Heart left ventricle (tissue), 16 donors: Measurements from ENCODE around the gene KCNK17. TPM values are rescaled to one million over a fixed set of nuclear protein-coding genes. Genes with fewer than 3 reads are reported as not detected.

Experiments used
- ATAC-seq, 4 donors: fragments of 200-7000 bp; cut with Tn5 transposase; one replicate each; pipeline ENCODE4 v1.9.1; 2020 to 2022; ENCODE audit warnings: moderate library complexity in 4 of 4, mild to moderate bottlenecking in 3 of 4, moderate number of reproducible peaks in 1 of 4
- DNase-seq, 5 donors: peaks; one replicate each; pipeline ENCODE4 v3.0.0-alpha.2; 2020
- H3K27ac ChIP-seq, 12 donors: fragments of 200-600 bp; sonication (generic) in 4 of 12; one replicate each; pipeline versions ENCODE4 v1.5.0 to v1.8.0; 2016 to 2022; ENCODE audit warnings: mild to moderate bottlenecking in 2 of 12
- H3K27me3 ChIP-seq, 9 donors: fragments of 200-600 bp; sonication (generic) in 2 of 9; one replicate each; pipeline versions ENCODE4 v1.5.1 to v1.8.0; 2016 to 2022; ENCODE audit warnings: mild to moderate bottlenecking in 3 of 9
- H3K36me3 ChIP-seq, 9 donors: fragments of 200-600 bp; sonication (generic) in 2 of 9; one replicate each; pipeline versions ENCODE4 v1.5.0 to v1.8.0; 2018 to 2022; ENCODE audit warnings: mild to moderate bottlenecking in 2 of 9
- H3K4me1 ChIP-seq, 12 donors: fragments of 200-600 bp; sonication (generic) in 4 of 12; one replicate each; pipeline versions ENCODE4 v1.5.0 to v1.8.0; 2016 to 2022; ENCODE audit warnings: mild to moderate bottlenecking in 3 of 12
- H3K4me3 ChIP-seq, 12 donors: fragments of 200-600 bp; sonication (generic) in 4 of 12; one replicate each; pipeline versions ENCODE4 v1.5.0 to v1.8.0; 2017 to 2022; ENCODE audit warnings: mild to moderate bottlenecking in 9 of 12, moderate library complexity in 4 of 12
- H3K9me3 ChIP-seq, 12 donors: fragments of 200-600 bp; sonication (generic) in 4 of 12; one replicate each; pipeline versions ENCODE4 v1.5.0 to v1.8.0; 2016 to 2022; ENCODE audit warnings: mild to moderate bottlenecking in 1 of 12
- POLR2A ChIP-seq, 2 donors: fragments of 450-650 bp; IDR thresholded peaks; one replicate each; pipeline ENCODE4 v1.6.1; 2017; ENCODE audit warnings: antibody characterized with exemption in 2 of 2, mild to moderate bottlenecking in 2 of 2, moderate library complexity in 2 of 2
- WGBS, 4 donors: extraction: QIAGEN DNeasy Blood & Tissue Kit in 2 of 4; methylation state at CpG; one replicate each; pipeline versions ENCODE4 v1.1.5 to v1.1.7; 2013 to 2018; 5-methylcytosine and 5-hydroxymethylcytosine counted together
- intact Hi-C, 10 donors: fragments of 100-400 bp; cut with DNase I; formaldehyde crosslinking; loops; one replicate each; pipeline versions ENCODE4 v1.11.1 to v1.14.2; 2022
- polyA plus RNA-seq, 2 donors: library from polyadenylated mRNA; stranded (reverse); fragments of 200-250 nt; gene quantifications; one replicate each; pipeline ENCODE4 v1.2.3, GENCODE V29; 2013
- total RNA-seq, 9 donors: library from RNA; depleted of rRNA in 2 of 9; stranded (reverse); fragments of >200 nt in 2 of 9; fragmentation: NEBNext Ultra II Directional in 3 of 9; extraction: Animal tissue kit (Norgen Biotek cat#: 25700) in 3 of 9; gene quantifications; one replicate each; pipeline versions ENCODE4 v1.1.0 to v1.2.4, GENCODE V29; 2016 to 2023
- TF ChIP-seq, protein P1 (sequence below), 12 donors: fragments of 200-600 bp; sonication (generic) in 4 of 12; IDR thresholded peaks; one replicate each; pipeline versions ENCODE4 v1.5.0 to v1.8.0; 2018 to 2022; ENCODE audit warnings: antibody characterized with exemption in 12 of 12, mild to moderate bottlenecking in 5 of 12
- donor health status: ischemic (EF 13 %, LVEDD 7.1; RV severe dilation, severe dysfunction).
- donor health status: healthy with polysubstance abuse.
- donor health status: DM: no; HTN: yes; CAD: no.
- donor health status: DM: no; HTN: no; CAD: no.
- donor health status: ischemic (EF 25% LVEDD 6.9; RV normal size, moderate dysfunction).
- donor health status: ischemic (EF 25% LVEDD 5.7; RV mildly dilated, moderate dysfunction).
- donor health status: healthy.
- donor health status: DM: yes; HTN: yes; CAD: no.
- donor health status: ischemic (EF 35%, LVEDD 5.7; RV mildly dilated, moderate dysfunction).
- donor health status: nonischemic (EF 11% LVEDD 7.7; RV severe dilation, severe dysfunction).
- donor health status: DM: yes; HTN: yes; CAD: no.
- donor health status: PGD.
- donor health status: ischemic (EF 29% LVEDD 5.4; RV normal size, mild dysfunction).
- donor health status: nonischemic (EF 23%, LVEDD 6.1; RV moderate dilation, normal function).

Gene KCNK17
- total and polyA plus RNA-seq, 11 donors = 0.06 to 0.36 (median 0.22) TPM; not detected in 5

DNA sequence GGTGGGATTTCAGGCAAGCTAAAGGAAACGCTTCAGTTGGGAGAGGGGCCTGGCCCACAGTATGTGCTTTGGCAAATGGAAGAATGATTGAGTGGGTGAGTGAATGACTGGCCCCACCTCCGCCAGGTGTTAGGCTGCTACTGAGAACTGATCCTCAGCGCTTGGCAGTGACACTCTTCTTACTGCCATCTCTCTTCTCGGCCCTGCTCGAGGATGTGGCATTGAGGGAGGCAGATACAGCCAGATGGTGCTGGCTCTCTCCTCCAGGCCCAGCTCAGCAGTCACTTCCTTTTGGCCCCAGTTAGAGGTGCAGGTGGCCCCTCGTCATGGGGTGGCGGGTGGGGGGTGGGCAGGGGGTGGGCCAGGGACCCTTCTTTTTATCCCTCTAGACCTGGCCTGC lies 46.0 kb downstream of the KCNK17 start:
- H3K9me3 ChIP-seq = no peaks in the 10 kb centered on the region
- TF ChIP-seq, protein P1, sequence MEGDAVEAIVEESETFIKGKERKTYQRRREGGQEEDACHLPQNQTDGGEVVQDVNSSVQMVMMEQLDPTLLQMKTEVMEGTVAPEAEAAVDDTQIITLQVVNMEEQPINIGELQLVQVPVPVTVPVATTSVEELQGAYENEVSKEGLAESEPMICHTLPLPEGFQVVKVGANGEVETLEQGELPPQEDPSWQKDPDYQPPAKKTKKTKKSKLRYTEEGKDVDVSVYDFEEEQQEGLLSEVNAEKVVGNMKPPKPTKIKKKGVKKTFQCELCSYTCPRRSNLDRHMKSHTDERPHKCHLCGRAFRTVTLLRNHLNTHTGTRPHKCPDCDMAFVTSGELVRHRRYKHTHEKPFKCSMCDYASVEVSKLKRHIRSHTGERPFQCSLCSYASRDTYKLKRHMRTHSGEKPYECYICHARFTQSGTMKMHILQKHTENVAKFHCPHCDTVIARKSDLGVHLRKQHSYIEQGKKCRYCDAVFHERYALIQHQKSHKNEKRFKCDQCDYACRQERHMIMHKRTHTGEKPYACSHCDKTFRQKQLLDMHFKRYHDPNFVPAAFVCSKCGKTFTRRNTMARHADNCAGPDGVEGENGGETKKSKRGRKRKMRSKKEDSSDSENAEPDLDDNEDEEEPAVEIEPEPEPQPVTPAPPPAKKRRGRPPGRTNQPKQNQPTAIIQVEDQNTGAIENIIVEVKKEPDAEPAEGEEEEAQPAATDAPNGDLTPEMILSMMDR (IDR thresholded peaks at IDR 0.05) = no peak
- no peak for TF ChIP-seq POLR2A (IDR thresholded peaks at IDR 0.05)
- intact Hi-C loops = no loop called here
- no peak for DNase-seq
- H3K27ac ChIP-seq = no peak overlapping the region
- no peaks in the 10 kb centered on the region for H3K36me3 ChIP-seq
- ATAC-seq = no peak
- 64 to 85% (median 73%) methylated on average over 6 to 7 of the region's 7 CpGs for WGBS, 4 donors
- H3K4me1 ChIP-seq = no peaks in the 10 kb centered on the region
- H3K4me3 ChIP-seq = no peak overlapping the region
- peaks cover 0 to 5% (median 0%) of the 10 kb centered on the region in 9 donors for H3K27me3 ChIP-seq

DNA sequence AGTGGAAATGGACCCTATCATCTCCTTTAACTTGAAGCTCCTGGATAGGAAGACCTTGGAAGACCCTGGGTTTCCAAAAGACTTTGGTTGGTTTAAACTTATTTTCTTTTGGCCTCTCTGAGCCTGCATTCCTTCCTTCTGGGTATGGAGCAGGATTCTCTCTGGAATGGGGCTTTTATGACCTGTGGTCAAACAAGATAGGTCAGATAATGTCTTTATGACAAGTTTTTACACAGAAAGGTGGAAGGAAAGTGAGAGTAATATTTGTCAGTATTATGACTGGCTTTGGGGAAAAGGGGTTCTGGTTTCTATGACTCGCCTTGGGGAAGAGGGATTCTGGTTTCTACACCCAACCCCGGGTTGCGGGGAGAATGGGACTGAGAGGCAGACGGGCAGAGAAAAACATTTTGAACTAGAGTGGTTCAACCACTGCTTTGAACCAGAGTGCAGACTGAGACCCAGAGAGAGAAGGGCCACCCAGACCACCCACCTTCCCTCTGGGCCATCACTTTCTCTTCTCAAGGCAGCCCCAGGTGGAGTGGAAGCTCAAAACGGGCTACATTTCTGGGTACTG lies 47.4 kb downstream of the KCNK17 start:
- 70 to 89% (median 83%) methylated on average over 5 of the region's 5 CpGs for WGBS, 4 donors
- TF ChIP-seq POLR2A (IDR thresholded peaks at IDR 0.05) = no peak
- TF ChIP-seq, protein P1 (IDR thresholded peaks at IDR 0.05) = no peak
- H3K27ac ChIP-seq = no peak overlapping the region
- no peak overlapping the region for H3K4me3 ChIP-seq
- ATAC-seq (no peak), DNase-seq (no peak)
- no peaks in the 10 kb centered on the region for H3K4me1 ChIP-seq
- no peaks in the 10 kb centered on the region for H3K36me3 ChIP-seq
- intact Hi-C loops = no loop called here
- peaks cover 0 to 13% (median 0%) of the 10 kb centered on the region in 9 donors for H3K27me3 ChIP-seq
- no peaks in the 10 kb centered on the region for H3K9me3 ChIP-seq

DNA sequence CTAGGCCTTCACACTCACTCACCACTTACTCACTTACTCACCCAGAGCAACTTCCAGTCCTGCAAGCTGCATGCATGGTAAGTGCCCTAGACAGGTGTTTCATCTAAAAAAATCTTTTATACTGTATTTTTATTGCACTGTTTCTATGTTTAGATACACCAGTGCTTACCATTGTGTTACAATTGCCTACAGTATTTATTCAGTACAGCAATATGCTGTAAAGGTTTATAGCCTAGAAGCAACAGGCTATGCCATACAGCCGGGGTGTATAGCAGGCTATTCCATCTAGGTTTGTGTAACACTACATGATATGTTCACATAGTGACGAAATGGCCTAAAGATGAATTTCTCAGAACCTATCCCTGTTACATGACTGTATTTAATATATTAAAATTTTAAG lies 47.8 kb downstream of the KCNK17 start:
- no peak for DNase-seq
- no peak for TF ChIP-seq POLR2A (IDR thresholded peaks at IDR 0.05)
- TF ChIP-seq, protein P1 (IDR thresholded peaks at IDR 0.05) = no peak
- ATAC-seq = no peak
- H3K4me1 ChIP-seq = no peaks in the 10 kb centered on the region
- H3K4me3 ChIP-seq = no peak overlapping the region
- intact Hi-C loops = no loop called here
- H3K27me3 ChIP-seq = peaks cover 0 to 15% (median 0%) of the 10 kb centered on the region in 9 donors
- WGBS, 4 donors = 83 to 91% (median 84%) methylated on average over 2 of the region's 2 CpGs
- no peaks in the 10 kb centered on the region for H3K36me3 ChIP-seq
- H3K27ac ChIP-seq = no peak overlapping the region
- no peaks in the 10 kb centered on the region for H3K9me3 ChIP-seq

DNA sequence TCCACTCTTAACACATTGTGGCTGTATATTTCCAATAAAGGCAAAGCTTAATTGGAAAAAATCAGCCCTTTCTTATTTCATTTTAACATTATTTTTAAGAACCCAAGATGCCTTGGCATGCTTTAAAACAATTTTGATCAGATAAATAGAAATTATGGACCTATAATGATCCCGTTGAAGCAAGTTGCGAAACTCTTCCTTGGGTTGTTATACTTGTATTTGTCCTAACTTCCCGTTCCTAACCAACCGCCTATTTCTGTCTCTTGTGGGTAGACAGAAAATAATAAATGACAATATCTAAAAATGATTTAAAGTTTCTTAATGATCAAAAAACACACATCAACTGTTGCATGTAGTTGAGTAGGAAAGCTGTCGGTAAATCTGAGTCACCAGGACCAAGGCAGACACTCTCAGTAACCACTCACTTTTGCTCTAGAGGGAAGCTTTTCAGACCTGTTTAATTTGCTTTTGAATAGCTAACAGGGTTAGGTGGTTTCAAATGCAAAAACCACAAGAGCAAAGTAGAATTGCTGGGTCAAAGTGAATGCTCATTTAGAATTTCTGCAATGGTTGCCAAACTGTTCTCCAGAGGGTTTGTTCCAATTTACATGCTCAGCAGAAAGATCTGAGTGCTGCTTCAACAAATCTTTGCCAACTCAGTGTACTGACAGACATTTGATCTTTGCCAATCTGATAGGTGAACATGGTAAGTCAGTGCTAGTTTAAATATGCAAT lies 50.7 kb downstream of the KCNK17 start:
- H3K27ac ChIP-seq = no peak overlapping the region
- intact Hi-C loops = no loop called here
- no peak for ATAC-seq
- H3K9me3 ChIP-seq = no peaks in the 10 kb centered on the region
- H3K27me3 ChIP-seq = peaks cover 0 to 28% (median 5%) of the 10 kb centered on the region in 9 donors
- no peak for TF ChIP-seq POLR2A (IDR thresholded peaks at IDR 0.05)
- TF ChIP-seq, protein P1 (IDR thresholded peaks at IDR 0.05) = no peak
- DNase-seq = no peak
- WGBS, 4 donors = 47 to 58% (median 54%) methylated on average over 5 of the region's 5 CpGs
- no peaks in the 10 kb centered on the region for H3K4me1 ChIP-seq
- H3K36me3 ChIP-seq = no peaks in the 10 kb centered on the region
- H3K4me3 ChIP-seq = no peak overlapping the region
